Smooth muscle cell (in vitro differentiated cells): ENCODE data around the gene TACC2. TPM values are rescaled to one million over a fixed set of nuclear protein-coding genes. Genes with fewer than 3 reads are reported as not detected.

Experiments
- DNase-seq: peaks from one replicate; lab custom pipeline; 2025; ENCODE audit not compliant: unreplicated experiment; lab: John Stamatoyannopoulos, UW
- H2AFZ ChIP-seq: fragments of 200-600 bp; sonication (generic); 2 replicates; pipeline ENCODE4 v1.6.0; 2016; ENCODE audit warnings: antibody characterized with exemption, low read depth, mild to moderate bottlenecking
- H3F3A ChIP-seq: fragments of 200-600 bp; sonication (generic); 2 replicates; pipeline ENCODE4 v1.6.0; 2017; ENCODE audit warnings: antibody characterized with exemption, low read depth
- H3K27ac ChIP-seq: fragments of 200-600 bp; sonication (generic); 2 replicates; pipeline ENCODE4 v1.5.1; 2016; ENCODE audit warnings: low read depth, mild to moderate bottlenecking
- H3K27me3 ChIP-seq: fragments of 200-600 bp; sonication (generic); 2 replicates; pipeline ENCODE4 v1.6.1; 2016; ENCODE audit warnings: low read depth, mild to moderate bottlenecking
- H3K36me3 ChIP-seq: fragments of 200-600 bp; sonication (generic); 2 replicates; pipeline ENCODE4 v1.5.1; 2016; ENCODE audit warnings: low read depth
- H3K4me1 ChIP-seq: fragments of 200-600 bp; sonication (generic); 2 replicates; pipeline ENCODE4 v1.5.1; 2016; ENCODE audit warnings: low read depth
- H3K4me2 ChIP-seq: fragments of 200-600 bp; sonication (generic); 2 replicates; pipeline ENCODE4 v1.6.0; 2016; ENCODE audit warnings: mild to moderate bottlenecking
- H3K4me3 ChIP-seq: fragments of 200-600 bp; sonication (generic); 2 replicates; pipeline ENCODE4 v1.5.1; 2016; ENCODE audit warnings: mild to moderate bottlenecking
- H3K79me2 ChIP-seq: fragments of 200-600 bp; sonication (generic); 2 replicates; pipeline ENCODE4 v1.6.0; 2016; ENCODE audit warnings: low read depth, mild to moderate bottlenecking
- H3K9ac ChIP-seq: fragments of 200-600 bp; sonication (generic); 2 replicates; pipeline ENCODE4 v1.6.0; 2016; ENCODE audit warnings: low read depth
- H3K9me3 ChIP-seq: fragments of 200-600 bp; sonication (generic); replicated peaks from 2 replicates; pipeline ENCODE4 v1.5.1; 2016; ENCODE audit warnings: low read depth
- H4K20me1 ChIP-seq: fragments of 200-600 bp; sonication (generic); 2 replicates; pipeline ENCODE4 v1.6.0; 2016; ENCODE audit warnings: low read depth
- WGBS: methylation state at CpG from one replicate; pipeline ENCODE4 v1.1.7; 2016; ENCODE audit warnings: low lambda C conversion rate; 5-methylcytosine and 5-hydroxymethylcytosine counted together
- polyA plus RNA-seq: library from polyadenylated mRNA; unstranded; fragments of >200 nt; fragmentation: Nextera tagmentation; extraction: Ambion mirVana; gene quantifications from 2 replicates; pipeline ENCODE4 v1.2.1, GENCODE V29; 2016
- small RNA-seq: library from RNA; depleted of rRNA; stranded (forward); fragments of <200 nt; gene quantifications from one replicate; pipeline ENCODE3, GENCODE V24; 2014
- total RNA-seq: library from RNA; depleted of rRNA; stranded (reverse); fragments of >200 nt; gene quantifications from 2 replicates; pipeline ENCODE4 v1.2.3, GENCODE V29; 2014
- TF ChIP-seq, protein P1 (sequence below): fragments of 200-600 bp; sonication (generic); IDR thresholded peaks from 2 replicates; pipeline ENCODE4 v1.5.1; 2017; ENCODE audit warnings: borderline replicate concordance, mild to moderate bottlenecking, antibody characterized with exemption; ENCODE audit not compliant: insufficient read depth, poor library complexity, severe bottlenecking

Gene TACC2
- total and polyA plus RNA-seq, 2 experiments from 2014 or later: 2.8 to 7.6 TPM

GRCh38 chr10:122301811-122302115 is 312.8 kb downstream of the TACC2 start:
- DNase-seq: no peak
- Histone ChIP-seq H3K9ac (peak overlapping the region; percentile 81), H3K4me3 (no peak overlapping the region), H2AFZ (no peak overlapping the region), H3K4me1 (no peaks in the 10 kb centered on the region), H3K9me3 (no peaks in the 10 kb centered on the region), H3K36me3 (no peaks in the 10 kb centered on the region), H3K27me3 (no peaks in the 10 kb centered on the region), H3K4me2 (no peak overlapping the region), H4K20me1 (no peaks in the 10 kb centered on the region), H3K79me2 (no peaks in the 10 kb centered on the region), H3K27ac (peak overlapping the region; percentile 79), H3F3A (no peaks in the 10 kb centered on the region)
- 91% methylated on average over 7 of the region's 7 CpGs for WGBS
- TF ChIP-seq, protein P1, sequence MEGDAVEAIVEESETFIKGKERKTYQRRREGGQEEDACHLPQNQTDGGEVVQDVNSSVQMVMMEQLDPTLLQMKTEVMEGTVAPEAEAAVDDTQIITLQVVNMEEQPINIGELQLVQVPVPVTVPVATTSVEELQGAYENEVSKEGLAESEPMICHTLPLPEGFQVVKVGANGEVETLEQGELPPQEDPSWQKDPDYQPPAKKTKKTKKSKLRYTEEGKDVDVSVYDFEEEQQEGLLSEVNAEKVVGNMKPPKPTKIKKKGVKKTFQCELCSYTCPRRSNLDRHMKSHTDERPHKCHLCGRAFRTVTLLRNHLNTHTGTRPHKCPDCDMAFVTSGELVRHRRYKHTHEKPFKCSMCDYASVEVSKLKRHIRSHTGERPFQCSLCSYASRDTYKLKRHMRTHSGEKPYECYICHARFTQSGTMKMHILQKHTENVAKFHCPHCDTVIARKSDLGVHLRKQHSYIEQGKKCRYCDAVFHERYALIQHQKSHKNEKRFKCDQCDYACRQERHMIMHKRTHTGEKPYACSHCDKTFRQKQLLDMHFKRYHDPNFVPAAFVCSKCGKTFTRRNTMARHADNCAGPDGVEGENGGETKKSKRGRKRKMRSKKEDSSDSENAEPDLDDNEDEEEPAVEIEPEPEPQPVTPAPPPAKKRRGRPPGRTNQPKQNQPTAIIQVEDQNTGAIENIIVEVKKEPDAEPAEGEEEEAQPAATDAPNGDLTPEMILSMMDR: no peak

DNA sequence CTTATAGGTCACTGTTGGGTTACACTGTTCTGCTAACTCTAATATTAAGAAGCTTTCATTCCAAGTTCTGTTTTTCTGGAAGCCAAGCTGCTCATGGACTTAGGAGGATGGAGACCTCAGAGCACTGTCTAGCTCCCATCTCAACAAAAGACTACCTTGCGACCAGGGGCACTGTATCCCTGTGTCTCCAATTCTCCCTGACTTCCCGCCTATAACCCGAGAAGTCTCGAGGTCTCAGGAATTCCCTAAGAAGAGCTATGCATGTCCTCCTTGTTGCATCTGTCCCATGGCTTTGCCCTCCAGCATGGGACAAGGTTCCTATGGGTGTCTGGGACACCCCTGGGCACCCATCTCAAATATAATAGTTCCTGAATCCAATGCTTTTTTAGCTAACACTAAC is 313.4 kb downstream of the TACC2 start:
- Histone ChIP-seq H3K9ac (no peak overlapping the region), H3K4me1 (no peaks in the 10 kb centered on the region), H3K4me2 (no peak overlapping the region), H4K20me1 (no peaks in the 10 kb centered on the region), H3K79me2 (no peaks in the 10 kb centered on the region), H3K27me3 (no peaks in the 10 kb centered on the region), H3K36me3 (no peaks in the 10 kb centered on the region), H3K9me3 (no peaks in the 10 kb centered on the region), H3F3A (no peaks in the 10 kb centered on the region), H3K4me3 (no peak overlapping the region), H3K27ac (no peak overlapping the region), H2AFZ (no peak overlapping the region)
- TF ChIP-seq, protein P1: no peak
- no peak for DNase-seq
- WGBS: 98% methylated on average over 4 of the region's 4 CpGs

GRCh38 chr10:122303271-122304053 is 314.5 kb downstream of the TACC2 start:
- no peaks in the 10 kb centered on the region for H3K27me3 ChIP-seq
- no peak overlapping the region for H2AFZ ChIP-seq
- DNase-seq: no peak
- no peak overlapping the region for H3K9ac ChIP-seq
- H3K36me3 ChIP-seq: no peaks in the 10 kb centered on the region
- no peaks in the 10 kb centered on the region for H3F3A ChIP-seq
- no peak overlapping the region for H3K4me2 ChIP-seq
- no peaks in the 10 kb centered on the region for H3K9me3 ChIP-seq
- TF ChIP-seq, protein P1: no peak
- H3K27ac ChIP-seq: no peak overlapping the region
- no peaks in the 10 kb centered on the region for H3K4me1 ChIP-seq
- no peaks in the 10 kb centered on the region for H4K20me1 ChIP-seq
- no peak overlapping the region for H3K4me3 ChIP-seq
- no peaks in the 10 kb centered on the region for H3K79me2 ChIP-seq
- WGBS: 86% methylated on average over 9 of the region's 9 CpGs

Small RNAs within 50 kb of the gene (small RNA-seq; reads per million reads assigned to genes)
- not detected for gene RF02219

Other genes starting within 250 kb of the TACC2 start
- 20.7 and 20.9 TPM in 2 replicates for gene ATE1, start 61.1 kb upstream of the TACC2 start, total RNA-seq
- 9.1 and 13.6 TPM in 2 replicates for gene ATE1, start 61.1 kb upstream of the TACC2 start, polyA plus RNA-seq
- 29.1 and 35.3 TPM in 2 replicates for gene NSMCE4A, start 13.9 kb upstream of the TACC2 start, total RNA-seq
- 20.4 and 24.7 TPM in 2 replicates for gene NSMCE4A, start 13.9 kb upstream of the TACC2 start, polyA plus RNA-seq